MM.1S (cell line): Measurements from ENCODE around the gene AUH.

ENCODE experiments used
- DNase-seq: peaks from one replicate; pipeline ENCODE4 v3.0.0-alpha.2; 2015
- H2AFZ ChIP-seq: fragments of 300-600 bp; sonication (generic); 2 replicates; pipeline ENCODE4 v1.6.0; 2016; ENCODE audit warnings: antibody characterized with exemption, low read length
- H3F3A ChIP-seq: fragments of 300-600 bp; sonication (generic); 2 replicates; pipeline ENCODE4 v1.6.1; 2016; ENCODE audit warnings: mild to moderate bottlenecking, antibody characterized with exemption, low read length, moderate library complexity, mixed read lengths; ENCODE audit not compliant: insufficient read depth
- H3K27ac ChIP-seq: fragments of 300-600 bp; sonication (generic); 2 replicates; pipeline ENCODE4 v1.5.1; 2016; ENCODE audit warnings: mild to moderate bottlenecking, low read length
- H3K27me3 ChIP-seq: fragments of 300-600 bp; sonication (generic); replicated peaks from 2 replicates; pipeline ENCODE4 v1.6.0; 2016; ENCODE audit warnings: low read length; ENCODE audit not compliant: insufficient read depth
- H3K36me3 ChIP-seq: fragments of 300-600 bp; sonication (generic); replicated peaks from 2 replicates; pipeline ENCODE4 v1.6.1; 2016; ENCODE audit warnings: mild to moderate bottlenecking, low read length, mixed read lengths; ENCODE audit not compliant: insufficient read depth
- H3K4me1 ChIP-seq: fragments of 300-600 bp; sonication (generic); 2 replicates; pipeline ENCODE4 v1.6.1; 2016; ENCODE audit warnings: low read length, mixed read lengths
- H3K4me2 ChIP-seq: fragments of 300-600 bp; sonication (generic); 2 replicates; pipeline ENCODE4 v1.6.0; 2016; ENCODE audit warnings: low read depth, low read length
- H3K4me3 ChIP-seq: fragments of 300-600 bp; sonication (generic); 2 replicates; pipeline ENCODE4 v1.5.1; 2016; ENCODE audit warnings: low read length, mixed read lengths
- H3K79me2 ChIP-seq: fragments of 300-600 bp; sonication (generic); 2 replicates; pipeline ENCODE4 v1.6.1; 2016; ENCODE audit warnings: mixed run types, low read length, mixed read lengths
- H3K9ac ChIP-seq: fragments of 300-600 bp; sonication (generic); 2 replicates; pipeline ENCODE4 v1.6.1; 2016; ENCODE audit warnings: low read length, mixed read lengths
- H3K9me2 ChIP-seq: fragments of 300-600 bp; sonication (generic); replicated peaks from 2 replicates; pipeline ENCODE4 v1.6.1; 2016; ENCODE audit warnings: mild to moderate bottlenecking, low read length, mixed read lengths; ENCODE audit not compliant: insufficient read depth
- H3K9me3 ChIP-seq: fragments of 300-600 bp; sonication (generic); replicated peaks from 2 replicates; pipeline ENCODE4 v1.6.1; 2016; ENCODE audit warnings: mild to moderate bottlenecking, low read length, mixed read lengths; ENCODE audit not compliant: insufficient read depth
- H4K20me1 ChIP-seq: fragments of 300-600 bp; sonication (generic); 2 replicates; pipeline ENCODE4 v1.6.1; 2016; ENCODE audit warnings: mild to moderate bottlenecking, low read length, moderate library complexity, mixed read lengths; ENCODE audit not compliant: insufficient read depth
- CTCF ChIP-seq: fragments of 300-600 bp; sonication (generic); IDR thresholded peaks from 2 replicates; pipeline ENCODE4 v1.5.1; 2016; ENCODE audit warnings: antibody characterized with exemption, low read length, mixed read lengths
- EZH2 ChIP-seq: fragments of 300-600 bp; sonication (generic); optimal IDR thresholded peaks from 2 replicates; pipeline ENCODE3; 2017; ENCODE audit warnings: low read depth, mild to moderate bottlenecking, antibody characterized with exemption, low read length, mixed read lengths
- EZH2phosphoT487 ChIP-seq: fragments of 300-600 bp; sonication (generic); IDR thresholded peaks from 2 replicates; pipeline ENCODE4 v1.6.1; 2018; ENCODE audit warnings: antibody characterized with exemption, low read length

The AUH gene

GRCh38 chr9:91234523-91234922 lies 127.2 kb downstream of the AUH start:
- Histone ChIP-seq H4K20me1 (no peaks in the 10 kb centered on the region), H3K27ac (no peak overlapping the region), H3K9me2 (no peaks in the 10 kb centered on the region), H3K9me3 (no peaks in the 10 kb centered on the region), H3K79me2 (no peaks in the 10 kb centered on the region), H3K9ac (no peak overlapping the region), H3K4me1 (peaks cover 11% of the 10 kb centered on the region), H3K4me2 (no peak overlapping the region), H2AFZ (no peak overlapping the region), H3K36me3 (no peaks in the 10 kb centered on the region), H3F3A (no peaks in the 10 kb centered on the region), H3K27me3 (no peaks in the 10 kb centered on the region), H3K4me3 (no peak overlapping the region)
- no peak for DNase-seq
- no peak for TF ChIP-seq CTCF
- TF ChIP-seq EZH2phosphoT487 = no peak
- TF ChIP-seq EZH2 = no peak

- no peaks in the 10 kb centered on the region for H3K36me3 ChIP-seq
- H3K4me2 ChIP-seq = no peak overlapping the region
- H3K9ac ChIP-seq = no peak overlapping the region
- H3K9me2 ChIP-seq = no peaks in the 10 kb centered on the region
- no peak overlapping the region for H3K4me3 ChIP-seq
- H3K27ac ChIP-seq = no peak overlapping the region
- no peak for DNase-seq
- no peaks in the 10 kb centered on the region for H3F3A ChIP-seq
- no peaks in the 10 kb centered on the region for H3K27me3 ChIP-seq
- H3K9me3 ChIP-seq = no peaks in the 10 kb centered on the region
- H2AFZ ChIP-seq = no peak overlapping the region
- peaks cover 5% of the 10 kb centered on the region for H3K4me1 ChIP-seq
- no peak for TF ChIP-seq EZH2phosphoT487
- no peak for TF ChIP-seq EZH2
- no peak for TF ChIP-seq CTCF
- H3K79me2 ChIP-seq = no peaks in the 10 kb centered on the region
- no peaks in the 10 kb centered on the region for H4K20me1 ChIP-seq
Measured at GRCh38 chr9:91231619-91232018, 130.1 kb downstream of the AUH start.

GRCh38 chr9:91223000-91223399 lies 138.7 kb downstream of the AUH start:
- Histone ChIP-seq H3K9me2 (no peaks in the 10 kb centered on the region), H3K9ac (no peak overlapping the region), H4K20me1 (no peaks in the 10 kb centered on the region), H2AFZ (no peak overlapping the region), H3K4me1 (peaks cover 24% of the 10 kb centered on the region), H3K4me3 (no peak overlapping the region), H3F3A (peaks cover 3% of the 10 kb centered on the region; the same call in 1 of the 2 replicates), H3K36me3 (no peaks in the 10 kb centered on the region; the same call in 1 of the 2 replicates), H3K79me2 (no peaks in the 10 kb centered on the region; the same call in 1 of the 2 replicates), H3K27ac (no peak overlapping the region), H3K4me2 (no peak overlapping the region), H3K9me3 (no peaks in the 10 kb centered on the region), H3K27me3 (no peaks in the 10 kb centered on the region)
- TF ChIP-seq EZH2 (no peak), CTCF (no peak), EZH2phosphoT487 (no peak)
- no peak for DNase-seq
